ENCODE data around the gene UTP20.

DNA sequence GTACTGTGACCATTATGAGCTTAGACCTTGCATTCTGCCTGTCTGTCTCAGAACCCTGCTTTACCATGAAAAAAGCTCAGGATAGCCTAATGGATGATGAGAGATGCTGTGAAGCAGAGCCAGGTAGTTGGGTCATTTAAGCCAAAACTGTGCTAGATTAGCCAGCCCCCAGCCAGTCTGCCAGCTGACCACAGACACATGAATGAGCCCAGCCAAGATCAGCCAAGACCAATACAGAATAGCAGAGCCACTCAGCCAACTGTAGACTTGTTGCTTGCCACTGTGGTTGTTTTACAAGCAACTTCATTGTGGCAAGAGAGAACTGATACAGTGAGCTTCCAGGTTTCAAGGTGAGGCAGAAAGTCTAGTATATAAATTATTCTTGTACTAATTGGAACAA lies 12.8 kb upstream of the UTP20 start:
- TF ChIP-seq, protein P1, sequence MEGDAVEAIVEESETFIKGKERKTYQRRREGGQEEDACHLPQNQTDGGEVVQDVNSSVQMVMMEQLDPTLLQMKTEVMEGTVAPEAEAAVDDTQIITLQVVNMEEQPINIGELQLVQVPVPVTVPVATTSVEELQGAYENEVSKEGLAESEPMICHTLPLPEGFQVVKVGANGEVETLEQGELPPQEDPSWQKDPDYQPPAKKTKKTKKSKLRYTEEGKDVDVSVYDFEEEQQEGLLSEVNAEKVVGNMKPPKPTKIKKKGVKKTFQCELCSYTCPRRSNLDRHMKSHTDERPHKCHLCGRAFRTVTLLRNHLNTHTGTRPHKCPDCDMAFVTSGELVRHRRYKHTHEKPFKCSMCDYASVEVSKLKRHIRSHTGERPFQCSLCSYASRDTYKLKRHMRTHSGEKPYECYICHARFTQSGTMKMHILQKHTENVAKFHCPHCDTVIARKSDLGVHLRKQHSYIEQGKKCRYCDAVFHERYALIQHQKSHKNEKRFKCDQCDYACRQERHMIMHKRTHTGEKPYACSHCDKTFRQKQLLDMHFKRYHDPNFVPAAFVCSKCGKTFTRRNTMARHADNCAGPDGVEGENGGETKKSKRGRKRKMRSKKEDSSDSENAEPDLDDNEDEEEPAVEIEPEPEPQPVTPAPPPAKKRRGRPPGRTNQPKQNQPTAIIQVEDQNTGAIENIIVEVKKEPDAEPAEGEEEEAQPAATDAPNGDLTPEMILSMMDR (IDR thresholded peaks at IDR 0.05), result no peak
- TF ChIP-seq POLR2A (IDR thresholded peaks at IDR 0.05), result no peak

Data from tibial nerve (tissue), 3 donors.